K562 (cell line): ENCODE results near the gene MAST4. TPM values are rescaled to one million over a fixed set of nuclear protein-coding genes. Genes with fewer than 3 reads are reported as not detected.

Source experiments
- ATAC-seq: fragments of 200-7000 bp; cut with Tn5 transposase; 3 replicates; pipeline ENCODE4 v1.9.1; 2020; ENCODE audit warnings: moderate library complexity
- BruUV-seq: library from RNA; stranded (reverse); fragments of 400-500 nt; replicated peaks from 2 replicates; lab custom pipeline; 2021; lab: Mats Ljungman, UMichigan
- CTCF ChIA-PET: fragments of 300-600 bp; formaldehyde crosslinking; extraction: SDS; loops from one replicate; lab custom pipeline; 2021; ENCODE audit warnings: low intra/inter-chr PET ratio; lab: Yijun Ruan, JAX
- POLR2A ChIA-PET: fragments of 300-600, 350-650 bp; sonication (Branson Sonifier 250); formaldehyde crosslinking; extraction: SDS; loops from one replicate; lab custom pipeline; 2021; ENCODE audit warnings: antibody characterized with exemption, inconsistent platforms; lab: Yijun Ruan, JAX
- DNase-seq, 4 experiments: peaks; one replicate each; pipeline versions ENCODE4 v3.0.0 to v3.0.0-alpha.2; 2011 to 2018; ENCODE audit warnings: low spot score in 3 of 4, mixed read lengths in 3 of 4; ENCODE audit errors: extremely low read depth in 1 of 4
- FAIRE-seq: peaks from 2 replicates; lab custom pipeline; 2011; peaks lifted over from hg19 to GRCh38; lab: Jason Lieb, UNC
- H2AFZ ChIP-seq: 2 replicates; pipeline ENCODE4 v1.6.0; 2011; ENCODE audit warnings: low read depth, low read length, control low read depth, inconsistent platforms
- H3K27ac ChIP-seq: fragments of 200-600 bp; 3 replicates; pipeline ENCODE4 v1.8.0; 2011; ENCODE audit warnings: low read depth, mild to moderate bottlenecking, control low read depth, inconsistent platforms, low read length, moderate library complexity, mixed read lengths; ENCODE audit errors: extremely low read depth
- H3K27me3 ChIP-seq, 2 experiments: fragments of 300-600 bp in 1 of 2; 2 replicates in 1 of 2; 3 replicates in 1 of 2; pipeline versions ENCODE4 v1.6.0 to v1.8.0; 2011; ENCODE audit warnings: inconsistent platforms in 2 of 2, low read length in 2 of 2, mild to moderate bottlenecking in 1 of 2, mixed read lengths in 1 of 2, moderate library complexity in 1 of 2; ENCODE audit not compliant: control insufficient read depth in 2 of 2, insufficient read depth in 2 of 2
- H3K36me3 ChIP-seq: fragments of 300-600 bp; 3 replicates; pipeline ENCODE4 v1.8.0; 2011; ENCODE audit warnings: mild to moderate bottlenecking, low read length, inconsistent platforms; ENCODE audit not compliant: control insufficient read depth, insufficient read depth
- H3K4me1 ChIP-seq, 2 experiments: fragments of 200-600 bp in 1 of 2; replicated peaks in 1 of 2; 2 replicates in 1 of 2; 3 replicates in 1 of 2; pipeline versions ENCODE4 v1.5.1 to v1.8.0; 2011; ENCODE audit warnings: inconsistent platforms in 2 of 2, low read length in 2 of 2, mild to moderate bottlenecking in 1 of 2, mixed read lengths in 1 of 2, moderate library complexity in 1 of 2; ENCODE audit not compliant: control insufficient read depth in 2 of 2, insufficient read depth in 2 of 2
- H3K4me2 ChIP-seq: 2 replicates; pipeline ENCODE4 v1.6.1; 2011; ENCODE audit warnings: low read length, control low read depth, inconsistent platforms, mixed read lengths; ENCODE audit not compliant: insufficient read depth
- H3K4me3 ChIP-seq: fragments of 200-600 bp; sonication (generic), shearing (Covaris generic); 2 replicates; pipeline ENCODE4 v1.5.1; 2016; ENCODE audit warnings: control low read depth, inconsistent platforms
- H3K79me2 ChIP-seq: fragments of 200-600 bp; 3 replicates; pipeline ENCODE4 v1.8.0; 2011; ENCODE audit warnings: low read length, inconsistent platforms; ENCODE audit not compliant: control insufficient read depth, insufficient read depth
- H3K9ac ChIP-seq, 2 experiments: 2 replicates each; pipeline versions ENCODE4 v1.6.0 to v1.6.1; 2011; ENCODE audit warnings: low read depth in 2 of 2, low read length in 2 of 2, control low read depth in 1 of 2, inconsistent platforms in 1 of 2, mild to moderate bottlenecking in 1 of 2, mixed read lengths in 1 of 2; ENCODE audit not compliant: insufficient read depth in 1 of 2
- H3K9me1 ChIP-seq: one replicate; pipeline ENCODE4 v1.6.0; 2011; ENCODE audit warnings: inconsistent platforms, mild to moderate bottlenecking, low read length, moderate library complexity; ENCODE audit not compliant: control insufficient read depth, insufficient read depth
- H3K9me3 ChIP-seq: replicated peaks from 2 replicates; pipeline ENCODE4 v1.5.1; 2011; ENCODE audit warnings: low read depth, low read length, inconsistent platforms; ENCODE audit not compliant: control insufficient read depth, insufficient read depth
- H4K20me1 ChIP-seq: replicated peaks from 2 replicates; pipeline ENCODE4 v1.6.1; 2011; ENCODE audit warnings: low read length, inconsistent platforms, mixed read lengths; ENCODE audit not compliant: control insufficient read depth, insufficient read depth
- C11orf30 ChIP-seq: fragments of 450-650 bp; IDR thresholded peaks from 2 replicates; pipeline ENCODE4 v1.6.1; 2016; ENCODE audit warnings: low read depth, mild to moderate bottlenecking
- DACH1 ChIP-seq: fragments of 450-650 bp; IDR thresholded peaks from 2 replicates; pipeline ENCODE4 v1.6.1; 2018; ENCODE audit not compliant: partially characterized antibody
- ETV1 ChIP-seq: fragments of 450-650 bp; conservative IDR thresholded peaks from 2 replicates; pipeline ENCODE4 v1.6.1; 2016; ENCODE audit warnings: missing genetic modification characterization, control low read depth, low read depth, missing compliant biosample characterization
- EZH2 ChIP-seq: IDR thresholded peaks from 2 replicates; pipeline ENCODE4 v1.6.1; 2012; ENCODE audit warnings: low read depth, mild to moderate bottlenecking, inconsistent platforms, low read length, borderline replicate concordance
- FOS ChIP-seq: IDR thresholded peaks from 3 replicates; pipeline ENCODE4 v1.6.1; 2011; ENCODE audit not compliant: insufficient read length; ENCODE audit errors: extremely low read depth
- HIVEP1 ChIP-seq: fragments of 250-450 bp; sonication (Bioruptor Pico); IDR thresholded peaks from 2 replicates; pipeline ENCODE4 v1.4.0; 2020; ENCODE audit warnings: mild to moderate bottlenecking
- KAT2B ChIP-seq: IDR thresholded peaks from one replicate; pipeline ENCODE4 v1.6.1; 2012; ENCODE audit warnings: low read depth, mild to moderate bottlenecking, control low read depth, inconsistent platforms, low read length, moderate library complexity
- KDM1A ChIP-seq, 2 experiments: fragments of 450-650 bp; IDR thresholded peaks; 2 replicates each; pipeline ENCODE4 v1.6.1; 2016; ENCODE audit warnings: mild to moderate bottlenecking in 2 of 2
- MYNN ChIP-seq, 2 experiments: sonication (generic); formaldehyde crosslinking in 1 of 2; IDR thresholded peaks; 2 replicates each; pipeline versions ENCODE4 v1.5.0 to v1.6.1; 2016 to 2020; ENCODE audit warnings: antibody characterized with exemption in 1 of 2, missing genetic modification reagents in 1 of 2
- SMARCB1 ChIP-seq: IDR thresholded peaks from 2 replicates; pipeline ENCODE4 v1.6.1; 2011; ENCODE audit warnings: improper control_type of control experiment, low read depth; ENCODE audit not compliant: insufficient read length
- ZNF347 ChIP-seq: fragments of 450-650 bp; formaldehyde crosslinking; IDR thresholded peaks from 2 replicates; pipeline ENCODE4 v1.4.0; 2020; ENCODE audit warnings: low read depth, mild to moderate bottlenecking, moderate library complexity
- WGBS: fragments of 100-300 bp; shearing (Covaris generic); methylation state at CpG from one replicate; pipeline ENCODE4 v1.1.6; 2016; ENCODE audit warnings: low coverage, mixed read lengths; ENCODE audit not compliant: insufficient coverage; ENCODE audit errors: missing lambda C conversion rate; 5-methylcytosine and 5-hydroxymethylcytosine counted together
- in situ Hi-C: fragments of 300-500 bp; cut with MboI; formaldehyde crosslinking; loops from 4 replicates; pipeline ENCODE4 v1.15.0; 2018; ENCODE audit warnings: inconsistent platforms, mixed read lengths
- intact Hi-C: fragments of 100-400 bp; cut with micrococcal nuclease; formaldehyde crosslinking; loops from 2 replicates; pipeline ENCODE4 v1.14.2; 2022
- polyA plus RNA-seq, 8 experiments: library from polyadenylated mRNA; depleted of rRNA in 4 of 8; stranded (reverse) in 5 of 8; unstranded in 3 of 8; fragments of >200 nt; fragmentation: Nextera tagmentation in 2 of 8; fragmentation: Illumina TruSeq in 1 of 8; extraction: Ambion mirVana in 2 of 8; extraction: Trizol in 1 of 8; gene quantifications; 2 replicates each; pipeline versions ENCODE4 v1.2.1 to v1.2.3, GENCODE V29; 2011 to 2014; ENCODE audit warnings: inconsistent platforms in 1 of 8, missing spikeins in 1 of 8
- total RNA-seq, 7 experiments: library from RNA; depleted of rRNA in 6 of 7; stranded (reverse); fragments of >200 nt in 6 of 7; fragmentation: Illumina TruSeq in 2 of 7; extraction: Trizol in 2 of 7; gene quantifications; 2 replicates each; pipeline versions ENCODE4 v1.2.1 to v1.2.3, GENCODE V29; 2011 to 2021; ENCODE audit warnings: low replicate concordance in 1 of 7
- TF ChIP-seq, protein P1 (sequence below): fragments of 450-650 bp; IDR thresholded peaks from 2 replicates; pipeline ENCODE4 v1.6.1; 2018; ENCODE audit not compliant: partially characterized antibody
- TF ChIP-seq, protein P2 (sequence below): fragments of 250-450 bp; sonication (Bioruptor Pico); IDR thresholded peaks from 2 replicates; pipeline ENCODE4 v1.8.0; 2022; ENCODE audit warnings: moderate library complexity, mild to moderate bottlenecking, inconsistent platforms
- TF ChIP-seq, protein P3 (sequence below): fragments of 250-450 bp; sonication (Bioruptor Pico); IDR thresholded peaks from 2 replicates; pipeline ENCODE4 v1.4.0; 2020; ENCODE audit warnings: mild to moderate bottlenecking, moderate library complexity

The MAST4 gene
- total and polyA plus RNA-seq, 9 of the 15 experiments (the other 6 are each of a cell fraction or from before 2014, with no cell fraction given) = 0.88 to 10.1 (median 5.2) TPM

DNA sequence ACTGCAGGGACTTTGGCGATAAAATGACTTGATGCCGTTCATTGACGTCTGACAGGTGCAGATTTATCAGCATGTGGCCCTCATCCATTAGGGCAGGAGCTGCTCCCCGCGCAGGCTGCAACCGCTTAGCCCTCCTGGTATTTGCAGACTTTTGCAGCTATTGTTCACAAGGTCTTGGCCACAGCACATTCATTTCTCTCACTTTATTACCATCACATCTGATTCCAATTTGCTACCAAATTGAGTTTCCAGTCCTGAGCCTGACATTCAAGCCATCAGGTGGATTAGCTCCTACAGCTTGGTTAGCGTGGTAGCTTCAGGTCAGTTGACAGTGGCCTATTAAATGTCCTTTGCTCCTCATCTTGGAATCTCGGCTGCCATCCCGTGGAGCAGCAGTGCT, 301.2 kb downstream of the MAST4 start (continued):
- TF ChIP-seq, protein P1, sequence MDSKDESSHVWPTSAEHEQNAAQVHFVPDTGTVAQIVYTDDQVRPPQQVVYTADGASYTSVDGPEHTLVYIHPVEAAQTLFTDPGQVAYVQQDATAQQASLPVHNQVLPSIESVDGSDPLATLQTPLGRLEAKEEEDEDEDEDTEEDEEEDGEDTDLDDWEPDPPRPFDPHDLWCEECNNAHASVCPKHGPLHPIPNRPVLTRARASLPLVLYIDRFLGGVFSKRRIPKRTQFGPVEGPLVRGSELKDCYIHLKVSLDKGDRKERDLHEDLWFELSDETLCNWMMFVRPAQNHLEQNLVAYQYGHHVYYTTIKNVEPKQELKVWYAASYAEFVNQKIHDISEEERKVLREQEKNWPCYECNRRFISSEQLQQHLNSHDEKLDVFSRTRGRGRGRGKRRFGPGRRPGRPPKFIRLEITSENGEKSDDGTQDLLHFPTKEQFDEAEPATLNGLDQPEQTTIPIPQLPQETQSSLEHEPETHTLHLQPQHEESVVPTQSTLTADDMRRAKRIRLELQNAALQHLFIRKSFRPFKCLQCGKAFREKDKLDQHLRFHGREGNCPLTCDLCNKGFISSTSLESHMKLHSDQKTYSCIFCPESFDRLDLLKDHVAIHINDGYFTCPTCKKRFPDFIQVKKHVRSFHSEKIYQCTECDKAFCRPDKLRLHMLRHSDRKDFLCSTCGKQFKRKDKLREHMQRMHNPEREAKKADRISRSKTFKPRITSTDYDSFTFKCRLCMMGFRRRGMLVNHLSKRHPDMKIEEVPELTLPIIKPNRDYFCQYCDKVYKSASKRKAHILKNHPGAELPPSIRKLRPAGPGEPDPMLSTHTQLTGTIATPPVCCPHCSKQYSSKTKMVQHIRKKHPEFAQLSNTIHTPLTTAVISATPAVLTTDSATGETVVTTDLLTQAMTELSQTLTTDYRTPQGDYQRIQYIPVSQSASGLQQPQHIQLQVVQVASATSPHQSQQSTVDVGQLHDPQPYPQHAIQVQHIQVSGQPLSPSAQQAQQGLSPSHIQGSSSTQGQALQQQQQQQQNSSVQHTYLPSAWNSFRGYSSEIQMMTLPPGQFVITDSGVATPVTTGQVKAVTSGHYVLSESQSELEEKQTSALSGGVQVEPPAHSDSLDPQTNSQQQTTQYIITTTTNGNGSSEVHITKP = no peak
- TF ChIP-seq, all 486 proteins: peak for 0

DNA sequence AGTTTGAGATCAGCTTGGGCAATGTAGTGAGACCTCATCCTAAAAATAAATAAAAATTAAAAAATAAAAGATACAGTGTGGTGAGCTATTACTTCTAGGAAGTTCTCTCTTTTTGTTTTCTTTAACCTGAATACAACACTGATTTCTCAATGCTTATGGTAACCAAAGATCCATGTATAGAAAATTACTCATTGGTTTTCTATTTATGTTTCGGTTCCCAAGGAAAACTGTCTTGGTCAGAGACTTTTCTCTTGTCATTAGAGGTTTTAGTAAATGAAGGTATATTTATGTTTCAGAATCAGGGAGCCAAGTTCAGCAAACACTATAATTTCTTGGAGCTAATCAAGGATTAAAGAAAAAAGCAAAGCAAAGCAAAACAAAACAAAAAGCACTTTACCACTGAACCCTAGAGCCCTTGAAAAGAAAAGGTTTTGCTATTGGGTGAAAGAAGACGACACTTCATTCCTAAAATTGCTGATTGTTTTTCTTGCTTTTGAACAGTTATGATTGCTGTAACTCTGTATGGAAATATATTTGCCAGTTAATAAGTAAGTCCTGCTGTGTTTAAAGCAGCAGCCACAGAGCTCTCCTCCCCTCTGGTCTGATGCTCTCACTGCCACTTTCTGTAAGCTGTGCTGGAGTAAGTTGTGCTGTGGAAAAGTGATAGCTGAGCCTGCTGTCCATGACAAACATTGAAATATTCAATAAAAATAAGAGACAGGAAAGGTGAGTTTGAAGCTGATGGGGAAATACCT, 302.2 kb downstream of the MAST4 start:
- Histone ChIP-seq H3K27me3 (no peaks in the 10 kb centered on the region; a peak in 1 of 5 replicates), H3K36me3 (no peaks in the 10 kb centered on the region), H3K4me1 (no peaks in the 10 kb centered on the region; a peak in 1 of 5 replicates), H2AFZ (no peak overlapping the region), H3K27ac (no peak overlapping the region), H3K9me1 (no peaks in the 10 kb centered on the region), H4K20me1 (0 out of 2 replicates have a peak, but pooled peaks cover 4% of the 10 kb centered on the region), H3K9me3 (no peaks in the 10 kb centered on the region), H3K4me3 (no peak overlapping the region), H3K79me2 (no peaks in the 10 kb centered on the region), H3K9ac (no peak overlapping the region), H3K4me2 (no peak overlapping the region)
- no TSS peak for BruUV-seq
- ATAC-seq (no peak), FAIRE-seq (no peak), DNase-seq (no peak)
- in situ Hi-C loops = no loop called here
- CTCF ChIA-PET = no interaction called here
- WGBS = 0% methylated on average over 2 of the region's 2 CpGs
- intact Hi-C loops = no loop called here
- POLR2A ChIA-PET = interaction anchor here (1.2 kb wide), 1 partner anchor 8 kb away, joined by 3 read pairs; no protein-coding TSS in a partner anchor
- TF ChIP-seq, protein P2, sequence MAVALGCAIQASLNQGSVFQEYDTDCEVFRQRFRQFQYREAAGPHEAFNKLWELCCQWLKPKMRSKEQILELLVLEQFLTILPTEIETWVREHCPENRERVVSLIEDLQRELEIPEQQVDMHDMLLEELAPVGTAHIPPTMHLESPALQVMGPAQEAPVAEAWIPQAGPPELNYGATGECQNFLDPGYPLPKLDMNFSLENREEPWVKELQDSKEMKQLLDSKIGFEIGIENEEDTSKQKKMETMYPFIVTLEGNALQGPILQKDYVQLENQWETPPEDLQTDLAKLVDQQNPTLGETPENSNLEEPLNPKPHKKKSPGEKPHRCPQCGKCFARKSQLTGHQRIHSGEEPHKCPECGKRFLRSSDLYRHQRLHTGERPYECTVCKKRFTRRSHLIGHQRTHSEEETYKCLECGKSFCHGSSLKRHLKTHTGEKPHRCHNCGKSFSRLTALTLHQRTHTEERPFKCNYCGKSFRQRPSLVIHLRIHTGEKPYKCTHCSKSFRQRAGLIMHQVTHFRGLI (CRISPR knock-in tag) = no peak
- TF ChIP-seq MYNN (IDR thresholded peaks at IDR 0.05) (no peak), MYNN (CRISPR knock-in tag; IDR thresholded peaks at IDR 0.05) (no peak), SMARCB1 (no peak), KAT2B (no peak), ZNF347 (CRISPR knock-in tag) (no peak), FOS (no peak), EZH2 (no peak), DACH1 (no peak), C11orf30 (no peak), HIVEP1 (CRISPR knock-in tag) (no peak), ETV1 (no peak), KDM1A (IDR thresholded peaks at IDR 0.05) (no peak)
- TF ChIP-seq, protein P3, sequence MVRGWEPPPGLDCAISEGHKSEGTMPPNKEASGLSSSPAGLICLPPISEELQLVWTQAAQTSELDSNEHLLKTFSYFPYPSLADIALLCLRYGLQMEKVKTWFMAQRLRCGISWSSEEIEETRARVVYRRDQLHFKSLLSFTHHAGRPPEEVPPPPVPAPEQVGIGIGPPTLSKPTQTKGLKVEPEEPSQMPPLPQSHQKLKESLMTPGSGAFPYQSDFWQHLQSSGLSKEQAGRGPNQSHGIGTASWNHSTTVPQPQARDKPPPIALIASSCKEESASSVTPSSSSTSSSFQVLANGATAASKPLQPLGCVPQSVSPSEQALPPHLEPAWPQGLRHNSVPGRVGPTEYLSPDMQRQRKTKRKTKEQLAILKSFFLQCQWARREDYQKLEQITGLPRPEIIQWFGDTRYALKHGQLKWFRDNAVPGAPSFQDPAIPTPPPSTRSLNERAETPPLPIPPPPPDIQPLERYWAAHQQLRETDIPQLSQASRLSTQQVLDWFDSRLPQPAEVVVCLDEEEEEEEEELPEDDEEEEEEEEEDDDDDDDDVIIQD (CRISPR knock-in tag) = no peak
